T-helper 1 cell treated with Interleukin-12 subunit alpha and Interleukin-12 subunit beta and Interleukin-4 antibody, amounts not matched to agents 30 μg/mL and 1 μg/mL, for 36 hours (primary cell): ENCODE measurements around the gene SULT1C3.

Experiments
- H3K27ac Mint-ChIP-seq: one replicate; pipeline ENCODE4 v1.8.0; 2021; ENCODE audit warnings: mild to moderate bottlenecking, mixed read lengths
- H3K27me3 Mint-ChIP-seq: one replicate; pipeline ENCODE4 v1.8.0; 2021; ENCODE audit warnings: low read depth, mixed read lengths
- H3K36me3 Mint-ChIP-seq: one replicate; pipeline ENCODE4 v1.8.0; 2021; ENCODE audit warnings: low read depth, mixed read lengths
- H3K4me1 Mint-ChIP-seq: one replicate; pipeline ENCODE4 v1.8.0; 2021; ENCODE audit warnings: low read depth, mixed read lengths
- H3K4me3 Mint-ChIP-seq: one replicate; pipeline ENCODE4 v1.8.0; 2021; ENCODE audit warnings: mild to moderate bottlenecking, moderate library complexity, mixed read lengths
- H3K9me3 Mint-ChIP-seq: one replicate; pipeline ENCODE4 v1.8.0; 2021; ENCODE audit warnings: mixed read lengths

SULT1C3 gene

DNA sequence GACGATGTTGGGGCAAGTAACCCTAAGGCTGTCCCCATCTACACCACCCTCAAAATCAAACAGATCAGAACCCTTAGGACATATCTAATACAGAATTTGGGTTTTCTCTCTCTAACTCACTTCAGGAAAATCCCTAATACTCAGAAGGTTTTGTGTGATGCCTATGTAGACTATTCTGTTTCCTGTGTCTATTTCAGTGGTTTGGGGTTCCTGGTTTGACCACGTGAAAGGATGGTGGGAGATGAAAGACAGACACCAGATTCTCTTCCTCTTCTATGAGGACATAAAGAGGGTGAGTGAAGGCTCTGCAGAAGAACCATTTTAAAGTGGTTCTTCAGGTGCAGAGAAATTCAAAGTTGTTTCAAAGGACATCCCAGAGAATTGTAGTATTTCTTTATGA, 65.2 kb downstream of the SULT1C3 start:
- no peak overlapping the region for H3K27ac Mint-ChIP-seq
- H3K27me3 Mint-ChIP-seq, result no peaks in the 10 kb centered on the region
- H3K4me3 Mint-ChIP-seq, result no peak overlapping the region

DNA sequence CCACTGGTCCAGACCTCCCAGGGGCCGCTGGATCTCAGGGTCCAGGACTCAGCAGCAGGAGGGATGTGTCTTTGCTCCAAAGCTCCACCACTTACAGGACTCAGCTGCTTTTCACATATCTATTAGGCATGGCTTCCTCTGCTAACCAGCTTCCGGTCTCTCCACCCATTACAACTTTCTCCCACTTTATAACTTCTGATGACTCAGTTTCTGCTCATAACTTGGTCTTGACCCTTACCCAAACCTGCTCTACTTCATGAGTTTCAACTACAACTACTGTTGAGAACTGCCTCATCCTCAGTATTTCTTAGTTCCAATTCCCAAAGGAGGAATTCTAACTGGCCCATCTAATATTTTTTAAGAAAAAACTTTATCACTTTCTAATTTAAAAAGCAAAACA, 66.1 kb downstream of the SULT1C3 start:
- Mint-ChIP-seq H3K4me3 (no peak overlapping the region), H3K36me3 (no peaks in the 10 kb centered on the region), H3K9me3 (no peaks in the 10 kb centered on the region), H3K27ac (no peak overlapping the region), H3K27me3 (no peaks in the 10 kb centered on the region), H3K4me1 (peaks cover 3% of the 10 kb centered on the region)

More for the DNA sequence above, 65.2 kb downstream of the SULT1C3 start:
- H3K4me1 Mint-ChIP-seq, result peaks cover 3% of the 10 kb centered on the region
- H3K9me3 Mint-ChIP-seq, result no peaks in the 10 kb centered on the region
- H3K36me3 Mint-ChIP-seq, result no peaks in the 10 kb centered on the region

- H3K9me3 Mint-ChIP-seq, result no peaks in the 10 kb centered on the region
- H3K4me1 Mint-ChIP-seq, result peaks cover 3% of the 10 kb centered on the region
- H3K27me3 Mint-ChIP-seq, result peaks cover 3% of the 10 kb centered on the region
- no peak overlapping the region for H3K4me3 Mint-ChIP-seq
- H3K36me3 Mint-ChIP-seq, result no peaks in the 10 kb centered on the region
- H3K27ac Mint-ChIP-seq, result no peak overlapping the region
Measured at GRCh38 chr2:108309903-108310302, 70.1 kb downstream of the SULT1C3 start.
